Lung (tissue), 4 donors: ENCODE data around the gene SPRED3. TPM values are rescaled to one million over a fixed set of nuclear protein-coding genes. Genes with fewer than 3 reads are reported as not detected.

ENCODE experiments used
- polyA plus RNA-seq, 2 donors: library from polyadenylated mRNA; stranded (reverse); fragments of 200-250 nt; gene quantifications; one replicate each; pipeline ENCODE4 v1.2.1, GENCODE V29; 2013
- total RNA-seq, 2 donors: library from RNA; depleted of rRNA in 1 of 2; stranded (reverse); fragments of >200 nt in 1 of 2; gene quantifications; one replicate each; pipeline ENCODE4 v1.2.1, GENCODE V29; 2014 to 2021
- donor health status: Bipolar disorder and iron deficiency.
- donor health status: healthy.
- donor health status: DM: yes; HTN: yes; CAD: no.

The SPRED3 gene
- total and polyA plus RNA-seq, 4 donors = 0.09 to 2.6 (median 1.3) TPM

Other genes starting within 250 kb of the SPRED3 start
- 1 to 10 TPM; 1.3 to 1.7 TPM for gene DPF1, start 164.5 kb upstream of the SPRED3 start, total RNA-seq
- 1 to 10 TPM in 1 of 2 donors, not detected in 1; 1.4 TPM for gene DPF1, start 164.5 kb upstream of the SPRED3 start, polyA plus RNA-seq
- gene PPP1R14A, start 132.3 kb upstream of the SPRED3 start, total RNA-seq = 100 to 1,000 TPM in 1 of 2 donors, 10 to 100 TPM in 1; 12.4 to 124 TPM
- 100 to 1,000 TPM in 1 of 2 donors, 10 to 100 TPM in 1; 80.9 to 166 TPM for gene PPP1R14A, start 132.3 kb upstream of the SPRED3 start, polyA plus RNA-seq
- 100 to 1,000 TPM; 145 to 240 TPM for gene SPINT2, start 124.1 kb upstream of the SPRED3 start, total RNA-seq
- 100 to 1,000 TPM; 255 to 259 TPM for gene SPINT2, start 124.1 kb upstream of the SPRED3 start, polyA plus RNA-seq
- gene C19orf33, start 84.4 kb upstream of the SPRED3 start, total RNA-seq = 10 to 100 TPM; 32.0 to 91.8 TPM
- gene C19orf33, start 84.4 kb upstream of the SPRED3 start, polyA plus RNA-seq = 100 to 1,000 TPM; 170 to 687 TPM
- 10 to 100 TPM; 22.0 to 53.2 TPM for gene YIF1B, start 72.8 kb upstream of the SPRED3 start, total RNA-seq
- gene YIF1B, start 72.8 kb upstream of the SPRED3 start, polyA plus RNA-seq = 100 to 1,000 TPM in 1 of 2 donors, 10 to 100 TPM in 1; 54.2 to 107 TPM
- gene KCNK6, start 68.9 kb upstream of the SPRED3 start, total RNA-seq = 1 to 10 TPM; 3.0 to 9.5 TPM
- gene KCNK6, start 68.9 kb upstream of the SPRED3 start, polyA plus RNA-seq = 10 to 100 TPM in 1 of 2 donors, 1 to 10 TPM in 1; 7.6 to 10.8 TPM
- 10 to 100 TPM; 12.3 to 14.0 TPM for gene CATSPERG, start 52.9 kb upstream of the SPRED3 start, total RNA-seq
- gene CATSPERG, start 52.9 kb upstream of the SPRED3 start, polyA plus RNA-seq = 1 to 10 TPM; 4.5 to 7.6 TPM
- 100 to 1,000 TPM; 134 to 163 TPM for gene PSMD8, start 14.1 kb upstream of the SPRED3 start, total RNA-seq
- gene PSMD8, start 14.1 kb upstream of the SPRED3 start, polyA plus RNA-seq = 100 to 1,000 TPM in 1 of 2 donors, 10 to 100 TPM in 1; 65.4 to 233 TPM
- gene GGN, start 663 bp upstream of the SPRED3 start, total RNA-seq = under 1 TPM; 0.17 to 0.61 TPM
- gene GGN, start 663 bp upstream of the SPRED3 start, polyA plus RNA-seq = under 1 TPM; 0.33 to 0.44 TPM
- 10 to 100 TPM; 13.1 to 22.0 TPM for gene FAM98C, start 14.4 kb downstream of the SPRED3 start, total RNA-seq
- 10 to 100 TPM; 19.8 to 20.6 TPM for gene FAM98C, start 14.4 kb downstream of the SPRED3 start, polyA plus RNA-seq
- 10 to 100 TPM in 1 of 2 donors, 1 to 10 TPM in 1; 4.5 to 12.9 TPM for gene RASGRP4, start 37.5 kb downstream of the SPRED3 start, total RNA-seq
- gene RASGRP4, start 37.5 kb downstream of the SPRED3 start, polyA plus RNA-seq = 10 to 100 TPM in 1 of 2 donors, 1 to 10 TPM in 1; 3.5 to 39.0 TPM
- gene RYR1, start 45.0 kb downstream of the SPRED3 start, total RNA-seq = 1 to 10 TPM; 2.9 to 5.2 TPM
- 1 to 10 TPM; 2.8 to 7.6 TPM for gene RYR1, start 45.0 kb downstream of the SPRED3 start, polyA plus RNA-seq
- gene MAP4K1, start 229.3 kb downstream of the SPRED3 start, total RNA-seq = 1 to 10 TPM; 4.0 to 9.8 TPM
- 10 to 100 TPM in 1 of 2 donors, 1 to 10 TPM in 1; 7.0 to 13.1 TPM for gene MAP4K1, start 229.3 kb downstream of the SPRED3 start, polyA plus RNA-seq
- gene EIF3K, start 230.5 kb downstream of the SPRED3 start, total RNA-seq = 100 to 1,000 TPM; 142 to 243 TPM
- 100 to 1,000 TPM; 266 to 344 TPM for gene EIF3K, start 230.5 kb downstream of the SPRED3 start, polyA plus RNA-seq